ENCODE data around the gene OSR1. TPM values are rescaled to one million over a fixed set of nuclear protein-coding genes. Genes with fewer than 3 reads are reported as not detected.

OSR1 gene
- total RNA-seq, 1 experiment from 2014 or later = 4.4 TPM

- no TSS peak for BruUV-seq (replicated peaks)
- Histone ChIP-seq H3K36me3 (ENCODE audit: control insufficient read depth, insufficient read depth, low read length) (no peaks in the 10 kb centered on the region), H3K4me1 (ENCODE audit: control insufficient read depth, insufficient read depth, low read length) (peaks cover 10% of the 10 kb centered on the region; the same call in 1 of the 2 replicates), H3K27me3 (ENCODE audit: control insufficient read depth, insufficient read depth, low read length) (peaks cover 39% of the 10 kb centered on the region), H3K9me3 (ENCODE audit: control insufficient read depth, insufficient read depth, low read depth, low read length) (no peaks in the 10 kb centered on the region), H3K4me3 (ENCODE audit: low read depth in 2 of 2, low read length in 2 of 2) (peak overlapping the region; percentile 38 to 67), H3K27ac (ENCODE audit: low read length) (peak overlapping the region; percentile 23; the same call in 1 of the 2 replicates)
- intact Hi-C loops (cut with micrococcal nuclease; ENCODE audit: unreplicated experiment) = loop anchor here (2.0 to 10.0 kb wide), 5 partner anchors 382 to 978 kb away; no protein-coding TSS in a partner anchor
- ATAC-seq (peak; percentile 77), DNase-seq (ENCODE audit: low read depth, low spot score) (peak; percentile 65)
- ChIA-PET CTCF (no interaction called here), POLR2A (no interaction called here)
- in situ Hi-C loops (cut with HindIII; ENCODE audit: low pct_unique_long_range_greater_than_20kb, low sequenced_read_pairs) = no loop called here
- no peak for TF ChIP-seq SIN3A (IDR thresholded peaks at IDR 0.05; ENCODE audit: borderline replicate concordance, insufficient read depth, low read depth, low read length)
- peak; percentile 85 for TF ChIP-seq CTCF (IDR thresholded peaks at IDR 0.05)
Measured at GRCh38 chr2:19362755-19363473, 4.5 kb upstream of the OSR1 start.

GRCh38 chr2:19362094-19362754 is 3.8 kb upstream of the OSR1 start:
- in situ Hi-C loops (cut with HindIII; ENCODE audit: low pct_unique_long_range_greater_than_20kb, low sequenced_read_pairs) (no loop called here), intact Hi-C loops (cut with micrococcal nuclease; ENCODE audit: unreplicated experiment) (loop anchor here (2.0 to 10.0 kb wide), 5 partner anchors 383 to 977 kb away; no protein-coding TSS in a partner anchor)
- Histone ChIP-seq H3K4me3 (ENCODE audit: low read depth in 2 of 2, low read length in 2 of 2) (peak overlapping the region; percentile 38 to 67), H3K27me3 (ENCODE audit: control insufficient read depth, insufficient read depth, low read length) (peaks cover 39% of the 10 kb centered on the region), H3K36me3 (ENCODE audit: control insufficient read depth, insufficient read depth, low read length) (no peaks in the 10 kb centered on the region), H3K4me1 (ENCODE audit: control insufficient read depth, insufficient read depth, low read length) (peaks cover 15% of the 10 kb centered on the region; the same call in 1 of the 2 replicates), H3K27ac (ENCODE audit: low read length) (no peak overlapping the region), H3K9me3 (ENCODE audit: control insufficient read depth, insufficient read depth, low read depth, low read length) (no peaks in the 10 kb centered on the region)
- CTCF ChIA-PET = interaction anchor here (0.6 to 0.7 kb wide), 2 partner anchors 15 to 42 kb away, joined by 3 to 6 read pairs; no protein-coding TSS in a partner anchor
- BruUV-seq (replicated peaks) = no TSS peak
- DNase-seq (ENCODE audit: low read depth, low spot score) = no peak
- no peak for ATAC-seq
- POLR2A ChIA-PET = no interaction called here
- TF ChIP-seq TCF7L2 (IDR thresholded peaks at IDR 0.05; ENCODE audit: low read depth, low read length) (no peak), POLR2AphosphoS5 (IDR thresholded peaks at IDR 0.05; ENCODE audit: low read depth, low read length) (no peak), CTCF (IDR thresholded peaks at IDR 0.05) (no peak), REST (IDR thresholded peaks at IDR 0.05; ENCODE audit: insufficient read depth in 1 of 2, low read depth in 2 of 2, low read length in 1 of 2) (no peak), SIN3A (IDR thresholded peaks at IDR 0.05; ENCODE audit: borderline replicate concordance, insufficient read depth, low read depth, low read length) (no peak)
